GM18498 (cell line): ENCODE results near the gene AVPR1B.

Source experiments
- ATAC-seq: cut with Tn5 transposase; IDR thresholded peaks from one replicate; pipeline ENCODE4 v1.9.1; 2021; ENCODE audit warnings: mild to moderate bottlenecking, moderate library complexity; ENCODE audit not compliant: unreplicated experiment

The AVPR1B gene

GRCh38 chr1:206112600-206113301 is 4.4 kb downstream of the AVPR1B start:
- no peak for ATAC-seq

GRCh38 chr1:206111271-206111927 is 5.8 kb downstream of the AVPR1B start:
- ATAC-seq: no peak

DNA sequence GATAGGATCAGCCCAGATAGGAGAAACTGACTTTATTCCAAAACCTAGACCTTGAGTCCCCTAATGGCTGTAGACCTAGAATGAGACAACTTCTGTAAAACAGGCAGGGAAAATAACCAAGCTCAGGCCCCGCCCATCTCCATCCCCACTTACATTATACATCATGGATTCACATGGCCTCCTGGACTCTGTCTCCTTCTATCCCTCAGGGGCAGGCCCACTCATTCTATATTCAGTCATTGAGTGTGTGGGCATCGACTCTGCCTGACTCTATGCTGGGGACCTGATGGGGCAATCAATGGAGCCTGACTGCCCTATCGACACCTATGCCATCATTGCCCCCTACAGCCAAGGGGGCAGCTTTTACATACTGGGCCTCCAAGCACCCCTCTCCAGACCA is 6.4 kb downstream of the AVPR1B start:
- ATAC-seq: no peak

DNA sequence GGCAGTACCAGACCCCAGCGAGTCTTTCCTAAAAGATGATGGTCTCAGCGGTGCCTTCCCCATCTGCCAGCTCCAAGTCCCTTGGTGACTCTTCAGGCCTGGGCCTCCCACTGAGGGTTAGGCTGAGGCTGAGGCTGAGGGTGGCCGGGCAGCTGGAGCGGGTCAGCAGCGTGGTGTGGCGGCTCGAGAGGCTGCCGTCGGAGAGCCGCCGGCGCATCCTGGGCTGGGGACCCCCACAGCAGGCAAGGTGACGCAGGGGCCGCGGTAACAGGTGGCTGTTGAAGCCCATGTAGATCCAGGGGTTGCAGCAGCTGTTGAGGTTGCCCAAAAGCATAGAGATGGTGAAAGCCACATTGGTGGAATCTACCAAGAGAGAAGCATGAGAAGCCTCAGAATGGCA is 7.0 kb downstream of the AVPR1B start:
- no peak for ATAC-seq

DNA sequence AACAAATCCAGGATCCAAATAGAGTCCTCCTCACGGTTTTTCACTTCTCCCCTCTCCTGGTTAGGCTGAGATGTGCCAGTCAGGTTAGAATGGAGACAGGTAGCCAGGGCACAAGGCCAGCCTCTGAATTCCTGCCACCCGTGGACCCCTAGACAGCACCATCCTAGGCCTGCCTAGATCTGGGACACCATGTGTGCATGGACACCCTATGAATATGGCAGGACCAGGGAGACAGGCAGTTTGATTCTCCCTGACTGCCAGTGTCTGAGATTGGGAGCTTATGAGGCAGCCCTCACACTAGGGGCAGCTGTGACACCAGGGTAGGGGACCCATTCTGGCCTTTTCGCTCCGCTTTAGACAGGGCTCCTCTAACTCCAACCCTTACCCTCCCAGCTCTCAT is 7.5 kb downstream of the AVPR1B start:
- no peak for ATAC-seq

DNA sequence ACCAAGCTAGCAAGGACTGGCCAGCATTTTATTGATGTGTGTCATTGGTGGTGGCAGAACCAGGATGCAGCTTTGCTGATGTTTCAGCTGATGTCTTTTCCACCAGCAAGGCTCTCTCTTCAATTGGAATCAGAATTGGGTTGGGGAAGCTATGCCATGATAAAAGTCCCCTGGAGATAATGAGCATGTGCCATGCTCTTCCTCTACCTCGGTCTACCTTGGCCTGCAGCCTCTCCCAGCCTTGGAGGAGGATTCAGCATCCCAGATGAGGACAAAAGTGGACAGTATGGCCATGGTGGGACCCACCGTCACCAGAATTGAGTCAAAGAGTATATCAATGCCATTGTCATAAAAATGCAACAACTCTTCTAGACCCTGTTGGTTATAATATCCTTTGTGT is 8.6 kb downstream of the AVPR1B start:
- ATAC-seq: no peak

- no peak for ATAC-seq
Measured at GRCh38 chr1:206107168-206107544, 10.0 kb downstream of the AVPR1B start.

DNA sequence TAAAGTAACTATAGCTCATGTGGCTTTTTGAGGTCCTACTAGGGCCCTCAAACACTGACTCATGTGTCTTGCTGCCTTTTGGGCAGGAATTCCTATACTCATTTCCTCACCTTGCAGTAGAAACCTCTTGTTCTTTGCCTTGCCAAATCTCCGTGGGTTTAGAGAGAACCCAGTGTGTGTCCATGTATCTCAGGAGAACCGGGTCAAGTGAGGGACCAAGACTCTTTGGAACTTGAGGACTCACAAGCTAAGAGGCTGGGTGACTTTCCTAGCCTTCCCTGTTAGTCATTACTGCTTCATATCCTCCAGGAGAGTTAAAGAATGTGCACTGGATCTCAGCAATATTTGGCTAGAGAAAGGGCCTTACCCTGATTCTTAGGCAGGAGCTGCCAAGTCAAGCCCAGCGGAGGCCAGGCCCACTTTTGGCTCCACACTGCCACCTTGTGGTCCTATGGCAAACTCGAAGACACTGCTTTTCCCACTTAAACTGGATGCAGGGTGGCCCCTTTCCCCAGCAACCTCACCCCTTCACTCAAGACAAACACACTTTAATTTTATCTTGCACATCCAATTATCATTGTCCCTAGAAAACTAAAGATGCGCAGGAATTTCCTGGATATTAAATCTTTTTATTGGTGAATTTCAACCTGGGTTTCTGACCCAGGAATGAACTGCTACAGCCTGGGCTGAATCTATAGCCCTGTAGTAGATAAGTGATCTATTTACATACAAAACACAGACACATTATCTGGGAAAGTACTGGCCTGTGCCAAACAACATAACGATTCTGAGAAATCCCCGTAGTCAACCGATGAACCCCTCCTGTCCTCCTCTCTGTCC is 10.6 kb downstream of the AVPR1B start:
- peak; percentile 61 for ATAC-seq

- ATAC-seq: no peak
Measured at GRCh38 chr1:206105464-206105995, 11.7 kb downstream of the AVPR1B start.

- no peak for ATAC-seq
Measured at GRCh38 chr1:206103979-206104378, 13.2 kb downstream of the AVPR1B start.

DNA sequence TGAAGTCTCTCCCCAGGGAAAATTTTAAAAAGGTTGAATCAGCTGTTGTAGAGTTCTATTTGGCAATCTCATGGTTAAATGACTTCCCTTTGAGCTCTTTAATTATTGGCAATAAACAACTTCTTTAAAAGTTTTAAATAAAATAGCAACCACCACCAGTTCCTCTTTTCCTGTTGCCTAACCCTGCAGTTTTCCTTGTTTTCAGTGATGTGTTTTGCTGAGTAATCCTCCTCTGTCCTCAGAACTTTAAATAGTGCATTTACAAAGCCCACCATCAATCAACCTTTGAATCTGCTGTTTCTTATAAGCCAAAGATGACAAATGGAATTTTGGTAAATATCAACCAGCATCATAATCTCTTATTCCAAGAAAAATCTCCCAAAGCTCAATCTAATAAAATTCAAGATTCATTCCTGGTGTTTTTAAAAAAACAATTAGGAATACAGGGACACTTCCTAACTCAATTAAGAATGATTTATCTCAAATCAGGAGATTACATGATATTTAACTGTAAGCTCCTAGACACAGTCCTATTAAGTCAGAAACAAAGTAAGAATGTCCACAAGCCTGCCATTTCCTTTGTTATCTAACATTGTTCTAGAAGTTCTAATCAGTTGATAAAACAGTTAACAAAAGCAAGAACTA is 14.8 kb downstream of the AVPR1B start:
- no peak for ATAC-seq

GRCh38 chr1:206101351-206102045 is 15.7 kb downstream of the AVPR1B start:
- no peak for ATAC-seq

DNA sequence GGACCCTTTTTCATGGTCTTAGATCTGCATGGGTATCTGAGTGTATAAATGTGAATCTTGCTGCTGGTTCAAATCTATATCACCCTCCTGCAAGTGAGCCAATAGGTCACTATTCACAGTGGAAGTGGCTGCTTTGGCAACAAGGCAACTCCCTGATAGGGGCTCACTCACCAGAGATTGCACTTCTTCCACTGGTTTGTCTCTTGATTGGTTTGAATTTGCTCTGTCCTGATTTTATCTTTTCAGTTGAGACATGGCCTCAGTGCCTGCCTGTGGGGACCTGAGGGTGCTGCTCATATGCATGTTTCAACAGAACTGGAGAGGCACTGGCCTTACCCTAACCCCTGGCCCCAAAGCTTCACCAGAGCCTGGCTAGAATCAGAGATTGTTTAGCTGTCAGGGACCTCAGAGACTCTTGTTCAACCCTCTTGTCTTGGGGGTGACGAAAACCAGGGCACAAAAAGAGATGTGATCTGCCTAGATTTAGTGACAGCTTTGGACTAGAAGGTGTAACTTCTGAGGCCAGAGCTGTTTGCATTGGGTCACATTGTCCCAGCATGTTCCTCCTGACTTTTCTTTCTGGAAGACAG is 16.9 kb downstream of the AVPR1B start:
- no peak for ATAC-seq

DNA sequence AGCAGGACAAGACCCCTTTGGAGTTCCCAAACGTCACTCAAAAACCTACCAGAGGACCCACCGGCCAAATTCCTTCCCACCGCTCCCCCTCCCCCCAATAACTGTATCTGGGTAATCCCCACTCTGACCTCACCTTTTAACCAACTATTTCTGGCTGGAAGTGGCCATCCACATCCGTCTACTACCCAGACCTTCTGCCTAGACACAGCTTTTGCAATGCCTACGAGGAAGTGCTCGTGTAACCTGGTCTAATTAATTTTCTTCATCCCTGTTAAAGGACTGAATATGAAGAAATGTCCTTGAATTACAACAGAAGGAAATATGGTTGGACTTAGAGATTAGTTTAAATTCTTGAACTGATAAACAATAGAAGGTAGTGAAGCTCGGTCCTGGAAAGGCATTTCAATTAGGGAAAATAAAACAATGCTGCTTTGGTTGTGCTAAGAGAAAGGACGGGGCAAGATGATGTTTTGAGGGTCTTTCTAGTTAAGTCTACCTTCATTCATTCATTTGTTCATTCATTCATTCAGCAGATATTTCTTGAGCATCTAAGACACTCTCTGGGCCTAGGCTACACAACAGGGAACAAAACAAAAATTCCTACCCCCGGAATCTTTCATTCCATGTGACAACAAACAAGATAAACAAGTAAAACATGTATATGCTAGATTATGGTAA is 18.8 kb downstream of the AVPR1B start:
- ATAC-seq: no peak

DNA sequence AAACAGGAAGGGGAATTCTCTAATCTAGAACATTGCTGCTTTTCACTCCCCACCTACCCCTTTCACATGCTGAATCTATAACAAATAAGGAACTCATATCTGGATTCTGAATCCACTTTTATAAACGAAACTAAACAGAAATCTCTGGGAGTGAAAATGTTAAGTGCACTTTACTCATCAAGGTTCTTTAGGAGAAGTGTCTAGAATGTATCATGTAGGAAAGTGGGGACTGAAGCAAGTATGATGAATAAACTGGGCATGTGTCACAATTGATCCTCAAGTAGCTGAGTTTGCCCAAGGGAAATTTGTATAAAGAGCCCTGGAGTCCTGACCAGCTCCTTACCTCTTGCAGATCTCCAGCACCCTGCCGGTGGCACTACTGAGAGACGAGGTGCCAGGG is 19.8 kb downstream of the AVPR1B start:
- ATAC-seq: no peak

DNA sequence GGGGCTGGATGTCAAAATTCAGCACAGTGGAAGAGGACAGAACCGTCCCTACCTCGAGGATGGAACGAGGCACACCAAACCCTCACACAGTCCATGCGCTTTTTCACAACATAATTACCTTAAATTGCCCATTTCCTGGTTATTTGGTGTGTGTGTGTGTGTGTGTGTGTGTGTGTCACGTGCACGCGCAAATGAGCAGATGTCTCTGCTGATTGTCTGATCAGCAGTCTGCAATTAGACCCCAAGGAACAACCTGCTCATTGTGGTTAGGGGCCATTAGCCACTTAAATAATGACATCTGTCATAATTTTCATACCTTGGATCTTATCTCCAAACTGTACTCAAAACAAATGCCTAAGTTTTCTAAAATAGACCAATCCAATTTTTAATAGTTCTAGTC is 23.2 kb downstream of the AVPR1B start:
- ATAC-seq: no peak

DNA sequence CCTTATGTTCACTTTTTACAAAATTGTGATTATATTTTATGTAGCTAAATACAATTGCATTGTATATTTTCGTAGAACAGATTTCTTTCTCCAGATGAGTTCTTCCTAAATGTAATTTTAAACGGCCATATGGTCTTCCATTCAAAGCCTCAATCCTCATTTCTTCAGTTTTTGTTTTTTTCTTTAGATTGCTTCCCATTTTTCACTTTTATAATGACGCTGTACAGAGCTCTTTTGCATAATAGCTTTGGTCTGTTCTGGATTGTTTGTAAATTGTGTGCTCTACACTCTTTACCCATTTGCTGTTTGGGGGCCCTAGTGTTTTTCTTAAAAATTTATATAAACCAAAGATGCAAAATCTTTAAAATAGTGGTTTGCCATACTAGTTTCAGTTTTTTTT is 27.8 kb downstream of the AVPR1B start:
- no peak for ATAC-seq

DNA sequence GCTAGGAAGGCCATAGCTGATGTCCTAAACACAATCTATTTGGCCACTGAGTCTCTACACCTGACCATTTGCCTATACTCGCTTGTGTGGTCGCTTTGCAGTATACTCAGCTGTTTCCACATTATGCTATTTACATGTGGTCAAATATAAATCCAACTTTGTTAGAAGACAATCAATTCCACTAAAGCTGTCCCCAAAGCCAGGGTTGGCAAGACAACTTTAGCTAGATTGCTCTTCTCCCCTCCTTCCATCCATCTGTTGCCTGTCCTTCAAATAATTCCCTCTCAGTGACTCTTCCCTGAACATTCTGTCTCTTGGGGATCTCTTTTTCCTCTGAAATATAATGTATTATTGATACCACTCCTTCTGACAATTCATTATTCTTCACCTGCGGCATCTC is 30.1 kb downstream of the AVPR1B start:
- no peak for ATAC-seq

DNA sequence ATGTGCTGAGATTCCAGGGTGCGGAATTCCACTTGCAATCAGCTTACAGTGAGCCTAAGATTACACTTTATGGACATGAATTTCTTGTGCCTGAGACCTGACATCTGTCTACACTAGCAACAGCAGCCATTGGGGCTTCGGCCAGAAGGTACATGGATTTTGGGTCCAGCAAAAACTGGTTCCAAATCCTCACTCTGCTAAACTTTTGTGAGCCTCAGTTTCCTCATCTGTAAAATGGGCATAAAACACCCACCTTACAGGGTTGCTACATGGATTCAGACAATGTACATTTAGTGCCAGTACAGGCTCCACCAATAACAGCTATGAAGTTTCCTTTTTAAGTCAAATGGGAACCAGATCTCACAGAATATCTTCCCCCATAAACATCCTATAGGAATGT is 33.4 kb downstream of the AVPR1B start:
- no peak for ATAC-seq
